GM12875 (cell line): ENCODE measurements around the gene TRA2A.

Experiments used
- H3K4me3 ChIP-seq: one replicate; pipeline ENCODE4 v1.5.1; 2011; ENCODE audit warnings: low read depth, low read length, control low read depth
- CTCF ChIP-seq: IDR thresholded peaks from 2 replicates; pipeline ENCODE4 v1.5.1; 2011; ENCODE audit warnings: low read depth, mild to moderate bottlenecking, control low read depth, inconsistent platforms, low read length, moderate library complexity, borderline replicate concordance; ENCODE audit not compliant: insufficient read depth

TRA2A gene

GRCh38 chr7:23542752-23543151 lies 11.0 kb upstream of the TRA2A start:
- TF ChIP-seq CTCF: no peak
- H3K4me3 ChIP-seq: no peak overlapping the region

- TF ChIP-seq CTCF: no peak
- peak overlapping the region; percentile 16 for H3K4me3 ChIP-seq
Observed at GRCh38 chr7:23539494-23539907, 7.7 kb upstream of the TRA2A start.

- no peak overlapping the region for H3K4me3 ChIP-seq
- no peak for TF ChIP-seq CTCF
Observed at GRCh38 chr7:23538301-23538700, 6.5 kb upstream of the TRA2A start.

GRCh38 chr7:23533238-23533604 lies 1.4 kb upstream of the TRA2A start:
- no peak for TF ChIP-seq CTCF
- H3K4me3 ChIP-seq: no peak overlapping the region

- H3K4me3 ChIP-seq: peak overlapping the region; percentile 91
- no peak for TF ChIP-seq CTCF
Observed at GRCh38 chr7:23532490-23533237, 883 bp upstream of the TRA2A start.

GRCh38 chr7:23531050-23531793 lies 559 bp downstream of the TRA2A start:
- no peak for TF ChIP-seq CTCF
- peak overlapping the region; percentile 91 for H3K4me3 ChIP-seq

GRCh38 chr7:23530405-23530804 lies 1.4 kb downstream of the TRA2A start:
- H3K4me3 ChIP-seq: peak overlapping the region; percentile 91
- TF ChIP-seq CTCF: peak; percentile 24; the same call in 1 of the 2 replicates
